Right renal cortex interstitium (tissue), 3 donors: ENCODE measurements around the gene GPR148. TPM values are rescaled to one million over a fixed set of nuclear protein-coding genes. Genes with fewer than 3 reads are reported as not detected.
"Not testable (repeated sequence)": the region's sequence is repeated elsewhere in the genome, so short reads cannot be mapped to it uniquely, and the experiment has no call there.

Experiments
- DNase-seq, 3 donors: peaks; one replicate each; pipeline ENCODE4 v3.0.0-alpha.2; 2013; ENCODE audit warnings: low read depth in 3 of 3, low spot score in 2 of 3
- polyA plus RNA-seq, 3 donors: library from polyadenylated mRNA; unstranded; fragments of 120-200 nt; gene quantifications; one replicate each; pipeline ENCODE4 v1.2.1, GENCODE V29; 2013; ENCODE audit not compliant: insufficient read length in 3 of 3

The GPR148 gene, protein sequence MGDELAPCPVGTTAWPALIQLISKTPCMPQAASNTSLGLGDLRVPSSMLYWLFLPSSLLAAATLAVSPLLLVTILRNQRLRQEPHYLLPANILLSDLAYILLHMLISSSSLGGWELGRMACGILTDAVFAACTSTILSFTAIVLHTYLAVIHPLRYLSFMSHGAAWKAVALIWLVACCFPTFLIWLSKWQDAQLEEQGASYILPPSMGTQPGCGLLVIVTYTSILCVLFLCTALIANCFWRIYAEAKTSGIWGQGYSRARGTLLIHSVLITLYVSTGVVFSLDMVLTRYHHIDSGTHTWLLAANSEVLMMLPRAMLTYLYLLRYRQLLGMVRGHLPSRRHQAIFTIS
- not detected for polyA plus RNA-seq

DNA sequence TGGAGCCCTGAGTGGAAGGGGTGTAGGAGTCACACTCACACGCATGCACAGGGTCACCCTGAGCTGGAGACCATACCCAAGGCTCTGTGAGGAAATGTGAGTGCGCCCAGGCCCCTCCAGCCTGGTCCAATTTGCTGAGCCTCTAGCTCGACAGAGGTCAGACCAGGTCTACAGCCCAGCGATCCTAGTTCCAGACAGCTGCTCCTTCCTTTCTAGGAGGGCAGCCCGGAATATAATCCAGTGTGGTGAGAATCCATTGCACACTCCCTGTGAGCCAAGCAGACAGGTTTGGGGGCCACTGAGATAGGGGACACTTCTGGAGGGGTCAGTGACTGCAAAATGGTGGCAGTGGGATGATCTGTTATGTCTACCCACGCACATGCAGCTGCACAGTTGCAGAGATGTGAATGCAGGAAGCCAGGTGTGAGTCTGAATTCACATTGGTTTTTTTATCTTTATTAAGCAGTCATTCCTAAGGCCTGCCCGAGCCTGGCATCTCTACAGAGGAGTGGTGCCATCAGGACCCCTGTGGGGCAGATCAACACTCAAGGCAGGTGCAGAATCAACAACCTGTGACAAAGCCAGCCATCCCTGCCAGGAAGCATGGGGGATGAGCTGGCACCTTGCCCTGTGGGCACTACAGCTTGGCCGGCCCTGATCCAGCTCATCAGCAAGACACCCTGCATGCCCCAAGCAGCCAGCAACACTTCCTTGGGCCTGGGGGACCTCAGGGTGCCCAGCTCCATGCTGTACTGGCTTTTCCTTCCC lies at the start of gene GPR148:
GPR148 (plus strand) TSS at position 522 of the 768 bp plus-strand sequence; CDS start at position 604, 82 bp downstream.
- DNase-seq = no peak

GRCh38 chr2:130692041-130692770 lies 36.7 kb upstream of the GPR148 start:
- DNase-seq = not testable (repeated sequence)

DNA sequence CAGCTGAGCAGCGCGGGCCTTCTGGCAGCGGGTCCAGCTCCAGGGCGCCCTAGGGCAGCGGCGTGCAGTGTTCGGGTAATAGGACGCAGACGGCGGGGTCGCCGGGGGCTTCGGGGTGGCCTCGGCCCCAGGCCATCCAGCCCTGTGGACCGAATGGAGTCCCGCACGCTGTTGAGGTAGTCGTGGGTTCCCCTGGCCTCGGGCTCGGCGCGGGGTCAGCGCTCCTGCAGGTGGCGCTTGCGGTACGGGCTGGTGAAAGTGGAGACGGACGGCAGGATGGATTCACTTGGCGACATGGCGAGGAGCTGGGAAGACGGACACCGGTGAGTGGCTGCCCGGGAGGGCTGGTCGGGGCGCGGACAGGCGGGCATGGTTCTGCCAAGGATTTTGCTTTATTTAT lies 35.4 kb upstream of the GPR148 start:
- peak in 1 of 3 donors; percentile 0 for DNase-seq

DNA sequence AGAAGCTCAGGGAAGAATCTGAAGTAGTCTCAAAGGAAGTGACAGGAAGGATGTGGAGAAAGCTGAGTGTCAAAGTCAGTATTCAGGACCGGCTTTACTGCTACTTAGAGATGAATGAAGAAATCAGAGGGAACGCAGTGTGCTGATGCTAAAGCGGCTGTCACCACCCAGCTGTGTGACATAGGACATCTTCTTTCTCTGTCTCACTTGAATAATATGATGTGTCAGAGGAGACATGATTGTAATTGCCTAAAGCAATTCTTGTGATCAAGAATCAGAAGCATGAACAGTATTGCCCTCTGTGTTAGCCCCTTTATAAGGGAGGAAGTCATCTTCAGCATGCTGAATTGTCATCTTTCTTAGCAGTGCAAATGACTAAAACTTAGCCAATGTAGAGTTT lies 25.6 kb upstream of the GPR148 start:
- DNase-seq = not testable (repeated sequence)

GRCh38 chr2:130714795-130715194 lies 14.1 kb upstream of the GPR148 start:
- DNase-seq = not testable (repeated sequence)

GRCh38 chr2:130720036-130720435 lies 8.8 kb upstream of the GPR148 start:
- no peak for DNase-seq

DNA sequence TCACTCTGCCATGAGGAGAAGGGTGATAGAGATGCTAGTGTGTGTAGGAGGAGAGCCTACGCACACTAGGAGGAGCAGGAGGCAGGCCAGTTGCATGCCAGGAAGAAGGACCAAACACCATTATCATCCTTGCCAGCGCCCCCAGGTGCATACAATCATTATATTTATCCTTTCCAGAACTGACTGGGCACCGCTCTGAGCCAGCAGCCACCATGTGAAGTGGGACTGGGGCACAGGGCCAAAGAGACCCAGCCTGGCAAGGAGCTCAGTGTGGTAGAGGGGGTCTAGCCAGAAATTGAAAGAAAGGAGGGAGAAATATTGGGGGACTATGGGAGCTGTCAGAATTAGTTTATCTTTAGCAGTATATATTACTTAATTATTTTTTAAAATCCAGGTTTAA lies 8.3 kb upstream of the GPR148 start:
- no peak for DNase-seq

DNA sequence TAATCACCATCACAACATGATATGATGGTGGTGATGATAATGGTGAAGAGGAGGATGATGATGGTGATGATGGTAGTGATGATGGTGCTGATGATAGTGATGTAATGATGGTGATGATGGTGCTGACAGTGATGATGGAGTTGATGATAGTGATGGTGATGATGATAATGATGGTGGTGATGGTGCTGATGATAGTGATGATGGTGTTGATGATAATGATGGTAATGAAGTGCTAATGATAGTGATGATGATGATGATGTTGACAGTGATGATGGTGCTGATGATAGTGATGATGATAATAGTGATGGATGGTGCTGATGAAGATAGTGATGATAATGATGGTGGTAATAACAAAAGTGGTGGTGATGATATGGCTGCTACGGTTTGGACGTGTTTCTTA lies 4.4 kb upstream of the GPR148 start:
- DNase-seq = no peak

DNA sequence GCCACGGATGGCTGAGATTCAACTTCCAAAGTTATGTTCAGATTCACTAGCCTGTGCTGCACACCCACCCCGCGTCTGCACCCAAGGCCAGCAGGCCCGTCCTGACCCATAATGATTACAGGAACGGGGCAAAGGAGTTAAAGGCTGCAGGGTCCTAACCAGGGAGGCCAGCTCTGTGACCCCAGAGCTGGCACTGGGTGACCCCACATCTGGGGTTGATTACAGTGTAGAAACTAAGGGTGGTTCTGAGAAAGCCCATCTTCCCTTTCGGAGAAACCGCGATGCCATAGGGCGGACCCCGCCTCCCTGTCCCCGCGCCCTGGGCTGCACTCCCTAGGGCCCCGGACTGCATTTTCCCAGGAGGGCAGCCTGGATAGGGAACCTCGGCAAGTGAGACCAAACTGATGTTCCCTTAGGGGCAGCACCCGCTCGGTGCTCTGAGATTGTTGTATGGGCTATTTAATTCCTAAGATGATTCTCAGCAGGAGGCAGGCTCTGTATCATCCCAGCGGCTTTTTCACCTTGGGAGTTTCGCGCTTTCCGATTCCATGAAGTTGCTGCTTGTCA lies 2.2 kb upstream of the GPR148 start:
- no peak for DNase-seq

DNA sequence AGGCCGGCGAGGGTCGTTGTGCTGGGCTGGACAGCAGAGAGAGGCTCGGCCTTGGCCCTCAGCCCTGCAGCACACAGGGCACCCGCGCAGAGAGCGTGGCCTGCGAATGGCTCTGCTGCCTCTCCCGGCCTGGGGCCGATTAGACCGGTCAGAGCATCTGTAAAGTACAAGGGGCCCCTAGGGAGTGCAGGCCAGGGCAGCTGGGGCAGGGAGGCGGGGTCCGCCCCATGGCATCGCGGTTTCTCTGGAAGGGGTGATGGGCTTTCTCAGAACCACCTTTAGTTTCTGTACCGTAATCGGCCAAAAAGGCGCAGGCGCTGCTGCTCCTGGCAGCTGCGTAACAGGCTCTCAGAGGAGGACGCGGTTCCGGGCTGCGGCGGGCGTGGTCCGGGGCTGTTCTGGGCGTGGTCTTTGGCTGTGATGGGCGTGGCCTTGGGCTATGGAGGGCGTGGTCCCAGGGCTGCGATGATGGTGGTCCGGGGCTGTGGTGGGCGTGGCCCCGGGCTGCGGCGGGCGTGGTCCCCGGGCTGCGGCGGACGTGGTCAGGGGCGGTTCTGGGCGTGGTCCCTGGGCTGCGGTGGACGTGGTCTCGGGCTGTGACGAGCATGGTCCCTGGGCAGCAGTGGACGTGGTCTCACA lies 1.5 kb upstream of the GPR148 start:
- DNase-seq = peak; percentile 14 to 54 (median 47)

DNA sequence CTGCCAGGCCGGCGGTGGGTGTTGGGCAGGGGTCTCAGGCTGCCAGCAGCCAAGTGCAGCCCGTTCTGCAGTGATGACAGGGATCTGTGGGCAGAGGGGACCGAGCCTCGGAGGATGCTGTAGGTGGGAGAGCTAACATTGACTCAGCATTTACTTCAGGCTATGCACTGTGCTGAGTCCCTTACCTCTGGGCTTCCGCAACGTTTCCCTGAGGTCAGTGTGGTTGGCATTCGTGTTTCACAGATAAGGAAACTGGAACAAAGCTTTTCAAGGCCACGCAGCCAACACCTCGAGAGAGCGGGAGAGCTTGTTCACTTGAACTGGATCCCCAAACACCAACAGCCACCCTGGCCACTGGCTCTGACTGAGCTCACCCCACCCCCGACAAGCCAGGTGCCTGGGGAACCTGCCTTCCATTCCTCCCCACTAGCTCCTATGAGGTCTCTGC lies 839 bp upstream of the GPR148 start:
- no peak for DNase-seq

GRCh38 chr2:130729322-130730299 lies 741 bp downstream of the GPR148 start:
- no peak for DNase-seq

GRCh38 chr2:130732257-130732656 lies 3.4 kb downstream of the GPR148 start:
- DNase-seq = not testable (repeated sequence)

DNA sequence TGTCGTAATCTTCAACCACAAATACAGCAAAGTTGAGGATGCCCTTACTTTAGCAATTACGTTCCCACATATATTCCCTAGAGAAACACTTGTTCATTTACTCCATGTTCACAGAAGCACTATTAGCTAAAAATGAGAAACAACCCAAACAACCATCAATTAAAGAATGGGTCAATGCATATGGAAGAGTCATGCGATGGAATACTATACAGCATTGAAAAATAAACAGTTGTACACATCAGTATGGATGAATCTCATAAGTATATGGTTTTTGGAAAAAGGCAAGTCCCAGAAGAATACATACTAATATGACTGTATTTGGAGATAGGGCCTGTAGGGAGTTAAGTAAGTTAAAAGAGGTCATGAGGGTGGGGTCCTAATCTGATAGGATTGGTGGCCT lies 6.3 kb downstream of the GPR148 start:
- no peak for DNase-seq

DNA sequence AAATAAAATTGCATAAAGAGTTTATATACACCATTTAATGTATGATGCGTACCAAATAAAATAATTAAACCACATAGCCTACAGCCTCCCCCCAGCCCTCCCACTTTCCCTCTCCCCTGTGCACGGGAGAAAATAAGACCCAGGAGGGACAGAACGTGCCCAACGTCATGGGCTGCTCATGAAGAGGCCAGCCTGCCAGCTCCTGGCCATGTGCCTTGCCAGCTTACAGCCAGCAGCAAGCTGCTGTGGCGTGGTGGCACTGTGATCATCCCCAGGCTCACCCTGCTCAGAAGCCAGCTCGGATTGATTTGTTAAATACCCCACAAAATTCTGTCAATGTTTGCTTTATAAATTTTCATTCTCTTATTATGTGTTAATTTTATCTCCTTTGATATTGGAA lies 7.6 kb downstream of the GPR148 start:
- DNase-seq = no peak

DNA sequence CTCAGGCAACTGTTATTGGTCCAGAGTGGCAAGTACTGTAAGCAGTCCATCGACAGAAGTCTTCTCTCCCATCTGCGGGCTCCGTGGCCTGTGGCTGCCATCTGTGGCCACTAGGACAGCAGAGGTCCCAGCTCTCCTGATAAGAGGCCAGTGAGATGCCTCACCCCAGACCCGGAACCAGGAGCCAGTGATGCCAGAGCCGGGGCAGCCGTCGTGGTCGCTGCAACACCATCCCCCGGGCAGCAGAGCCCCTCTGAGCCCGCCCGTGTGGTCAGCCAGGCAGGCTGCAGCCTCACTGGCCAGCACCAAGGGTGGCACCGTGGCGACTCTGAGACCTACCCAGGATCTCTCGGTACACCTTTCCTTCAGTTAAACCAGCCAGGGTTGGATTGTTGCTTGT lies 8.7 kb downstream of the GPR148 start:
- DNase-seq = no peak

DNA sequence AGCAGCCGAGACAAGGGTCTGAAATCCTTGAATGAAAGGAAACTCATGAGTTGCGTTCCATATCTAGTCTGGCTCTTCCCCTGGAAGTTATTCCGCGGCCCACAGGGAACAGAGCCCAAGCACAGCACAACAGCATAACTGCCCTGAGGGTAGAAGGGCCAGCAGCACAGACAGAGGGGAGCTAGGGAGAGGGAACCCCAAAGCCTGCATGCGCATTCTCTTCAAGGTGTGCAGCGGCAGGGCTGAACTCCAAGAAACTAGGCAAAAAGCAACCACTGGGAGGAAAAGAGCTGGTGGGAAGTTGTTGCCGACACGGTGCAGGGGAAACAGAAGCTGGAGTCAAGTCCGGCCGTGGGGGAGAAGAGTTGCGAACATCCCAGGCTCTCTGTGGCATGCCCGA lies 11.8 kb downstream of the GPR148 start:
- no peak for DNase-seq

DNA sequence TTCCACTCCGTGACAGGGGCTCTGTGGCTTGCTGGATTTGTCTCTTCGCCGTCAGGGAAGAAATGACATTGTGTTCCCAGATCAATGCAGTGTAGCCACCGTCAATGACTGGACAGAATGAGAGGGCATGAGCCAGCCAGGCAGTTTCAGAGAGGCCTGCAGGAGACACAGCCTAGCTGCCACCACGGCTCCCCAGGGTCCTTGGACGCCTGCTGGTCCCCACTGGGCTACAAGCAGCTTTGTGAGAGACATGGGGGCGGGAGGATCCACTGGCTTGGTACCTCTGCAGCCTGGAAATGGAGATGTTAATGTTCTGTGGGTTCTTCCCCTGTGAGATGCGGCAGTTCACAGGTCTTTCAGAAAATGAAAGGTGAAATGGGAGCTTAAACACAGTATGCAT lies 14.4 kb downstream of the GPR148 start:
- DNase-seq = no peak
